ENCODE results near the gene FRS3. TPM values are rescaled to one million over a fixed set of nuclear protein-coding genes. Genes with fewer than 3 reads are reported as not detected.

The FRS3 gene
- total RNA-seq, 1 donor from 2014 or later: 3.1 TPM

- no peaks in the 10 kb centered on the region for H3K4me1 ChIP-seq (ENCODE audit: insufficient read depth, low read length)
- Mint-ChIP-seq H3K27me3 (ENCODE audit: low read depth, unreplicated experiment) (peaks cover 27% of the 10 kb centered on the region), H3K4me3 (ENCODE audit: unreplicated experiment) (no peak overlapping the region), H3K4me1 (ENCODE audit: low read depth, unreplicated experiment) (peaks cover 3% of the 10 kb centered on the region), H3K27ac (ENCODE audit: unreplicated experiment) (no peak overlapping the region), H3K36me3 (ENCODE audit: low read depth, unreplicated experiment) (no peaks in the 10 kb centered on the region), H3K9me3 (ENCODE audit: unreplicated experiment) (peaks cover 2% of the 10 kb centered on the region)
- FAIRE-seq: no peak
- no peaks in the 10 kb centered on the region for H3K9me3 ChIP-seq (ENCODE audit: insufficient read depth, low read depth, low read length)
- no peaks in the 10 kb centered on the region for H4K20me1 ChIP-seq (ENCODE audit: insufficient read depth, low read length)
- H3K36me3 ChIP-seq (ENCODE audit: insufficient read depth, low read length): no peaks in the 10 kb centered on the region
- peaks cover 9% of the 10 kb centered on the region for H3K27me3 ChIP-seq (ENCODE audit: insufficient read depth, low read length)
- H3K9ac ChIP-seq (ENCODE audit: low read length): no peak overlapping the region
- no peak overlapping the region for H2AFZ ChIP-seq (ENCODE audit: low read depth, low read length)
- H3K79me2 ChIP-seq (ENCODE audit: insufficient read depth, low read length): no peaks in the 10 kb centered on the region
- DNase-seq (ENCODE audit: low read depth): no peak
- H3K4me3 ChIP-seq (ENCODE audit: insufficient read depth, low read depth, low read length): no peak overlapping the region
- H3K27ac ChIP-seq (ENCODE audit: low read depth, low read length): no peak overlapping the region
- TF ChIP-seq CTCF (IDR thresholded peaks at IDR 0.05; ENCODE audit: insufficient read depth, low read depth, low read length): no peak
- TF ChIP-seq EZH2 (IDR thresholded peaks at IDR 0.05; ENCODE audit: insufficient read depth, low read length): no peak
- no peak overlapping the region for H3K4me2 ChIP-seq (ENCODE audit: low read length)
Observed at GRCh38 chr6:41748542-41748941, 31.2 kb downstream of the FRS3 start.

GRCh38 chr6:41748102-41748477, 31.6 kb downstream of the FRS3 start:
- Mint-ChIP-seq H3K27ac (ENCODE audit: unreplicated experiment) (no peak overlapping the region), H3K27me3 (ENCODE audit: low read depth, unreplicated experiment) (peaks cover 24% of the 10 kb centered on the region), H3K4me3 (ENCODE audit: unreplicated experiment) (no peak overlapping the region), H3K9me3 (ENCODE audit: unreplicated experiment) (peaks cover 2% of the 10 kb centered on the region), H3K4me1 (ENCODE audit: low read depth, unreplicated experiment) (peaks cover 3% of the 10 kb centered on the region), H3K36me3 (ENCODE audit: low read depth, unreplicated experiment) (no peaks in the 10 kb centered on the region)
- Histone ChIP-seq H3K27ac (ENCODE audit: low read depth, low read length) (no peak overlapping the region), H3K4me1 (ENCODE audit: insufficient read depth, low read length) (no peaks in the 10 kb centered on the region), H4K20me1 (ENCODE audit: insufficient read depth, low read length) (no peaks in the 10 kb centered on the region), H3K79me2 (ENCODE audit: insufficient read depth, low read length) (no peaks in the 10 kb centered on the region), H3K4me2 (ENCODE audit: low read length) (no peak overlapping the region), H3K9me3 (ENCODE audit: insufficient read depth, low read depth, low read length) (no peaks in the 10 kb centered on the region), H2AFZ (ENCODE audit: low read depth, low read length) (no peak overlapping the region), H3K9ac (ENCODE audit: low read length) (no peak overlapping the region), H3K27me3 (ENCODE audit: insufficient read depth, low read length) (peaks cover 6% of the 10 kb centered on the region), H3K4me3 (ENCODE audit: insufficient read depth, low read depth, low read length) (no peak overlapping the region), H3K36me3 (ENCODE audit: insufficient read depth, low read length) (no peaks in the 10 kb centered on the region)
- TF ChIP-seq CTCF (IDR thresholded peaks at IDR 0.05; ENCODE audit: insufficient read depth, low read depth, low read length) (no peak), EZH2 (IDR thresholded peaks at IDR 0.05; ENCODE audit: insufficient read depth, low read length) (no peak)
- FAIRE-seq: no peak
- DNase-seq (ENCODE audit: low read depth): no peak

GRCh38 chr6:41747256-41748101, 32.2 kb downstream of the FRS3 start, which contains the start of gene PGC:
TSS of gene PGC (minus strand) at chr6:41747397. CDS start at chr6:41747334, 63 bp downstream.
- no peak within 1 kb of the TSS for H3K4me2 ChIP-seq (ENCODE audit: low read length)
- no peaks in the 10 kb centered on the region for H3K36me3 ChIP-seq (ENCODE audit: insufficient read depth, low read length)
- Mint-ChIP-seq H3K36me3 (ENCODE audit: low read depth, unreplicated experiment) (no peaks in the 10 kb centered on the region), H3K4me1 (ENCODE audit: low read depth, unreplicated experiment) (peaks cover 3% of the 10 kb centered on the region), H3K4me3 (ENCODE audit: unreplicated experiment) (no peak within 1 kb of the TSS), H3K27me3 (ENCODE audit: low read depth, unreplicated experiment) (peaks cover 29% of the 10 kb centered on the region), H3K9me3 (ENCODE audit: unreplicated experiment) (peaks cover 6% of the 10 kb centered on the region), H3K27ac (ENCODE audit: unreplicated experiment) (no peak within 1 kb of the TSS)
- no peak for TF ChIP-seq CTCF (IDR thresholded peaks at IDR 0.05; ENCODE audit: insufficient read depth, low read depth, low read length)
- TF ChIP-seq EZH2 (IDR thresholded peaks at IDR 0.05; ENCODE audit: insufficient read depth, low read length): no peak
- peaks cover 6% of the 10 kb centered on the region for H3K27me3 ChIP-seq (ENCODE audit: insufficient read depth, low read length)
- H3K4me3 ChIP-seq (ENCODE audit: insufficient read depth, low read depth, low read length): no peak within 1 kb of the TSS
- H2AFZ ChIP-seq (ENCODE audit: low read depth, low read length): no peak within 1 kb of the TSS
- no peaks in the 10 kb centered on the region for H3K9me3 ChIP-seq (ENCODE audit: insufficient read depth, low read depth, low read length)
- H3K9ac ChIP-seq (ENCODE audit: low read length): no peak within 1 kb of the TSS
- no peaks in the 10 kb centered on the region for H3K79me2 ChIP-seq (ENCODE audit: insufficient read depth, low read length)
- no peaks in the 10 kb centered on the region for H3K4me1 ChIP-seq (ENCODE audit: insufficient read depth, low read length)
- DNase-seq (ENCODE audit: low read depth): no peak
- H3K27ac ChIP-seq (ENCODE audit: low read depth, low read length): no peak within 1 kb of the TSS
- FAIRE-seq: no peak
- no peaks in the 10 kb centered on the region for H4K20me1 ChIP-seq (ENCODE audit: insufficient read depth, low read length)
